NCI-H345 treated with DMSO at 0.1 percent for 48 hours (cell line): Measurements from ENCODE around the gene RFC2.

Source experiments
- DNase-seq: peaks from one replicate; lab custom pipeline; 2025; ENCODE audit not compliant: unreplicated experiment; lab: John Stamatoyannopoulos, UW

RFC2 gene

GRCh38 chr7:74254129-74254857 is at the start of gene RFC2:
Gene RFC2, minus strand, starts transcription at chr7:74254399. Its CDS starts 16 bp downstream, at chr7:74254383.
- peak; percentile 93 for DNase-seq

DNA sequence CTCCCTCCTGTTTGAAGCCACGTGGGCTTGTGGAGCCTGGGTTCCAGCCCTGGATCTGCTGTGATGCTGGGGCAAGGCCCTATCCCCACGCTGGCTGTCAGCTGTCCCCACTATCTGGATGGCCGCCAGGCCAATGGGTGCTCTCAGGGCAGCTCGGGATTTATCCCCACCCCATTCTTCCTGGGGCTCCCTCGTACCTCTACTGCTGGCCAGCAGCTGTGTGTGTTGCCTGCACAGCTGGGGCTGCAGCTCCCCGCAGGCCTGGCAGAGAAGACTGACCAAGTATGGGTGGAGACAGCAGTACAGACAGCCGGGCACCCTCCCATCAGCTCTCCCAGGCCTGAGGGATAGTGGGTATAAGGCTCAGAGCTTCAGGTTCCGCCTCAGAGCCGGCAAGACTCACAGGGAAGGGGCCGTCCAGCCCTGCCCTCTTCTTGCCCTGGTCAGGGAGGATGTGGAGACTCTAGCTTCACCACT is 48.6 kb upstream of the RFC2 start:
- DNase-seq = no peak

DNA sequence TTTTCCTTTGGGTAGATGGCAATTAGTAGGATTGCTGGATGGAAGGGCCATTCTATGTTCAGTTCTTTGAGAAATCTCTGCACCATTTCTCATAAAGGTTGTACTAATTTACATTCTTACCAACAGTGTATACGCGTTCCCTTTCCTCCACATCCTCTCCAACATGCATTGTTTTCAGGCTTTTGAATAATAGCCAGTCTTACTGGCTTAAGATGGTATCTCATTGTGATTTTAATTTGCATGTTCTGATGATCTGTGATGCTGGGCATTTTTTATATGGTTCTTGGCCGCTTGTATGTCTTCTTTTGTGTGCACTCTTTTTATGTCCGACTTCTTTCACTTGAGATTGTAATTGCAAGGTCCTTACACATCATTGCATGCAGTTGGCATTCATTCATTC is 46.7 kb upstream of the RFC2 start:
- no peak for DNase-seq

- no peak for DNase-seq
Observed at GRCh38 chr7:74299401-74299800, 45.2 kb upstream of the RFC2 start.

DNA sequence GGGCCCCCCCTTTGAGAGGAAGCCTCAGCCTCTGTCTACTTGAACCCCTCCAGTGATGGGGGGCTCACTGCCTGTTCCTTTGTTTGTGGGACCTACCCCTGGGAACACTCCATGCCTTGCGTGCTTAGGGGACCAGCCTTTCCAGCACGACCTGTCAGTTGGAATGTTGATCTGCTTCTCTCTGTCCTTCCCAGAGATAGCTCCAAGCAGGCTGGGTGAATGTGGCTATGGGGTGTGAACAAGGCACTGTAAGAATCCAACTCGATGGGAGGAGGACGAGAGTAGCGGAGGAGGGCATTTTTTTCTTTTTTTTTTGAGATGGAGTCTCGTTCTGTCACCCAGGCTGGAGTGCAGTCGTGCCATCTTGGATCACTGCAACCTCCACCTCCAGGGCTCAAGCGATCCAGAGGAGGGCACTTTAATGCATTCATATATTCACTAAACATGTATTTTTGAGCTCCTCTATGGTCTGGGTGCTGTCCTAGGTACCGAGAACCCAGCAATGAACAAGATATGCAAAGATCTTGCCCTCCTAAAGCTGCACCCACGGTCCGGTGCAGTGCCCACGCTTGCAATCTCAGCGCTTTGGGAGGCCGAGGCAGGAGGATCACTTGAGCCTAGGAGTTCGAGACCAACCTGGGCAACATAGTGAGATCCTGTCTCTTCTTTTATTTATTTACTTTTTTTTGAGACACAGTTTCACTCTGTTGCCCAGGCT is 43.5 kb upstream of the RFC2 start:
- DNase-seq = no peak

GRCh38 chr7:74294191-74294998 is 40.2 kb upstream of the RFC2 start:
- no peak for DNase-seq

GRCh38 chr7:74293577-74293908 is 39.3 kb upstream of the RFC2 start:
- DNase-seq = no peak

GRCh38 chr7:74292757-74293576 is 38.8 kb upstream of the RFC2 start:
- DNase-seq = no peak

DNA sequence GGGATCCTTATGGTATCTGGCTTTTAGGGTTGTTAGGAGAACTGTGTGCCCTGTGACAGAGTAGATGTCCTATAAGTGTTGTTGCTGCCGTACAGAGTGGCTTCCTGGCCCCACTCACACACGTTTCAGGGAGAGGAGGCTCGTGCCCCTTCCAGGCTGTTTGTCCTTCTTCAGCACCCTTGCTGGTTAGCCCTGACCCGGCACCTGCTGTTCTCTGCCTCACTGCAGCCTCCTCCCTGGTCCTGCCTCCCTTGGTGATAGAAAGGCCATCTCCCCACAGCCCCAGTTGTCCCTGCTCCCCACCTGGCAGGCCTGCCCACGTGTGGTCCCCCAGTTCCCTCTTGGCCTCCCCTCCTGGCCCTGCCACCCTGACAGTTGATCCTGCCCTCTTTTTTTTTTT is 37.3 kb upstream of the RFC2 start:
- DNase-seq = no peak

GRCh38 chr7:74290981-74291441 is 36.8 kb upstream of the RFC2 start:
- no peak for DNase-seq

DNA sequence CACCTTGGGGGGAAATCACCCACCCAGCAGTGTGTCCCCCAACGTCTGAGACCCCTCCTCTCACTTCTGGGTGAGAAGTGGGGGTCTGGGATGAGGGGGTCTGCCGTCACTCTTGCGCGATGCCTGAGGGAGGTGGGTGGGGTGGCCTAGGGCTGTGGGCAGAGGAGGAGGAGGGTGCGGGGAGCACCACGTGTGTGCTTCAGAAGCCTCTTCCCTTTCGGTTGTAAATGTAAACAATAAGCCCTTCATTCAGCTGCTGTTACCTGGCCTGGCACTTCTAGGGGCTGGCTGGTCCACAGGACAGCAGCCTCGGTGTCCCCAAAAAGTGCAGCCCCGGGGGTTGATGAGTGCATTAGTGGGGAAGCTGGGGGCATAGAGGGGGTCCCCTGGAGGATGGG is 36.4 kb upstream of the RFC2 start:
- no peak for DNase-seq

DNA sequence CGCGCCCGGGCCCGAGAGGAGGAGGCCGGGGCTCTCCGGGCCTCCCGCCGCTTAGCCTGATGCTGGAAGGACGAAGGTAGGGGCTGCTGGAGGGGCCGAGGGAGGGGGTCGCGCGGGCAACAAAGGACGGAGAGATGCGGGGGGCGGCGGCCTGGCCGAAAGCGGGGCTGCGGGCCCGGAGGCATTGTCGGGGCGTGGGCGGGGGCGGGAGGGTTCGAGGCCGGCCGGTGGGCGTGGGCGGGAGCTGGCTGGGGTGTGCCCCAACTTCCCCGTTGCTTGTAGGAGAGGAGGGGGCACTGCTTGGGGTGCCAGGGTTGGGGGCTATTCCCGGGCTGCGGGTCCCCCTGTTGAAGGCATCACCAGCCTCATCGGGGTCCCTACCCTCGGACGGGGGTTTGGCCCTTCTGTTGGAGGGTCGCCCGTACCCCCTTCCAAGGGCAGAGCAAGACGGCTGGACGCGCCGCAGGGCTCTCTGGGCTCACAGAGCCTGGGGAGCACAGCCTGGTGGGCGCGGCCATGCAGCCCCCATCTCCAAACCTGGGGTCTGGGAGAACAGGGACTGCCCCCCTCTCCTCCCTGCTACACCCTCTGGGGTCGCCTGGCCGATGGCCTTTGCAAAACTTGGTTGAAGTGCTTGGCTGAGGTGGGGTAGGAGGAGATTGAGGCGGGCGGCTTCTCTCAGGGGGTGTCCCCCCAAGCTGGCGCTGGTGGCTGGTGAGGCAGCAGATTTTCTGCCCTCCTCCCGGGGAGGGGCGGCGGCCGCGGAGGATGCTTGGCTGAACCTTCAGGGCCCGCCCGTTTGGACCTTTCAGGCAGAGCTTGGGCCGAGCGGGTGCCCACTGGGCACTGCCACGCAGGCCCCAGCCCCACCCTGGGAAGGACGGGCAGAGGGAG is 35.7 kb upstream of the RFC2 start:
- DNase-seq = no peak

DNA sequence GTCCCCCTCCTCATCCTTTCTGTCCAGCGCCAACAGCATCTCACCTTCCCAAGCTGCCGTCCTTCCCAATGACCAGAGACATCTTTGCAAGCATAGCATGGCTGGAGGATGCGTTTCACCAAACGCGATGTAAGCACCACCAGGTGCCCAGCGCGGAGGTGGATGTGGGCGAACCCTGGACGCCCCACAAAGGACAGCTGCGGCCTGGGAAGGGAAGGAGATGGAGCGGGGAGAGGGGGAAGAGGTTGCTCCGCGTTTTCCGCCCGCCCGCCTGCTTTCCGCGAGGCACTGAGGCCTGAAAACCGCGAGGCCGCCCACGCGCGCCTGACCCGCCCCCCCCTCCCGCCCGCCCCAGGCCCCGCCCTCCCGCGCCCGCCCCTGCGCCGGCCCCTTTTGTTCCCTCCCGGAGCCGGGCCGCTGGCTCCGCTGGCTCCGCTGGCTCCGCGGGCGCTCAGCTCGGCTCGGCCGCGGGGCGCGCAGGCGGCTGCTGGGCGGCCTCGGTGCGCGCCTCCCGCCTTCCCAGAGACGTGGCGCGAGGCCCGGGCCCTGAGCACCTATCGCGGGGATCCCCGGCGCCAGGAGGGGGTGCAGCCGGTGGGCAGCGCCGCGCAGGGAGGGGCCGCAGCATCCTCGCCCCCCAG is 34.9 kb upstream of the RFC2 start, which contains the start of gene CLIP2:
Gene CLIP2, plus strand, starts transcription at position 390 of the 641 bp plus-strand sequence. CDS start 28,140 bp downstream, outside the sequence.
- no peak for DNase-seq

GRCh38 chr7:74288034-74288881 is 34.1 kb upstream of the RFC2 start:
- DNase-seq = no peak

DNA sequence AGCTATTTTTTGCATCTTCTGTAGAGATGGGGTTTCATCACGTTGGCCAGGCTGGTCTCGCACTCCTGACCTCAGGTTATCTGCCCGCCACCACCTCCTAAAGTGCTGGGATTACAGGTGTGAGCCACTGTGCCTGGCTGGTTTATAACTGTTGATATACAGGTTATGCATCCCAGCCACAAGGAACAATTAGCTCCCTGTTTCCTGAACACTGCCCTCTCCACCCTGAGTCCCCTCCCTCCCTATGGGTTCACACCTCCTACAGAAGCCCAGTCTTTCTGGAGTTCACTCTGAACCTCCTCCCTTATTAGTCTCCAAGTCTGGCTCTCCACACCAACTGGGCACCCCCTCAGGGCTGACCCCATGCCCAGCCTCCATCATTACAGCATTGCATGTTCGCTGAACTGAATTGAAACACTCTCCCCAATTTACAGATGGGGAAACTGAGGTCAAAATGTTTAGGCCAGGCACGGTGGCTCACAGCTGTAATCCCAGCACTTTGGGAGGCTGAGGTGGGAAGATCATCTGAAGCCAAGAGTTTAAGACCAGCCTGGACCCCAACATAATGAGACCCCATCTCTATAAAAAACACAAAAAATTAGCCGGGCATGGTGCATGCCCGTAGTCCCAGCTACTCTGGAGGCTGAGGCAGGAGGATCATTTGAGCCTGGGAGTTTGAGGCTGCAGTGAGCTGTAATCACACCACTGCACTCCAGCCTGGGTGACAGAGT is 33.3 kb upstream of the RFC2 start:
- DNase-seq = no peak

- DNase-seq = no peak
Observed at GRCh38 chr7:74286131-74286530, 31.9 kb upstream of the RFC2 start.

DNA sequence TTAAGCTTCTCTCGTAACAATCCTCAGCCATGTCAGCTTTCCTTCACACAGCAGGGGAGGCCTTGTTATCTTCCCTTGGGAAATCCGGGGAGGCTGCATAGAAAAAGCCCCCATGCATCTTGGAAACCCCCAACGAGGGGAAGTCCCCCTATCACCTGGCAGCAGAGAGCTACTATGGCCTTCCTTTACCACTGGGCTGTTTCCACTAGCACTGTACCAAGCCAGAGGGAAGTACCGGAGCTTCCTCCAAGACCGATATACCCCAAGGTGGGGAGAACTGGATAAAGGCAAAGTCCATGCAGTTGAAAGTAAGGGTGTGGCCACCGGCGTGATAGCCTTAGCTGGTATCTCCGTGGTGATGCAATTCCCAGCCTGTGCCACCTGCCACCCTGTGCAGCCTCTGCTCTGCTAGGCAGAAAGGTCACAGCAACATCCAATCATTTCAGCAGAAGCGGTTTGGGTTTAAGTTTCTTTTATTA is 30.6 kb upstream of the RFC2 start:
- no peak for DNase-seq
